Activated T-cell treated with anti-CD3 and anti-CD28 coated beads, Interleukin-2, amount 50 U/mL, for 72 hours (primary cell): ENCODE results near the gene TNFRSF13B. TPM values are rescaled to one million over a fixed set of nuclear protein-coding genes. Genes with fewer than 3 reads are reported as not detected.

Experiments used
- ATAC-seq, 2 donors: fragments of 150-1000 bp; cut with Tn5 transposase; replicated peaks in 1 of 2; 2 replicates each; pipeline ENCODE4 v1.10.0; 2021; ENCODE audit warnings: moderate library complexity in 2 of 2, mild to moderate bottlenecking in 1 of 2
- DNase-seq, 2 donors: peaks; one replicate each; pipeline ENCODE4 v3.0.0; 2021 to 2022; ENCODE audit warnings: mixed read lengths in 1 of 2
- H3K27ac Mint-ChIP-seq: one replicate; pipeline ENCODE4 v1.8.0; 2022; ENCODE audit warnings: mild to moderate bottlenecking, moderate library complexity, mixed read lengths
- H3K27me3 Mint-ChIP-seq: one replicate; pipeline ENCODE4 v1.8.0; 2022; ENCODE audit warnings: low read depth, mixed read lengths
- H3K36me3 Mint-ChIP-seq, 2 donors: one replicate each; pipeline ENCODE4 v1.8.0; 2022; ENCODE audit warnings: mixed read lengths in 2 of 2, mild to moderate bottlenecking in 1 of 2; ENCODE audit not compliant: insufficient read depth in 2 of 2
- H3K4me1 Mint-ChIP-seq: one replicate; pipeline ENCODE4 v1.8.0; 2022; ENCODE audit warnings: low read depth, mixed read lengths
- H3K4me3 Mint-ChIP-seq, 2 donors: one replicate each; pipeline ENCODE4 v1.8.0; 2022; ENCODE audit warnings: mild to moderate bottlenecking in 2 of 2, mixed read lengths in 2 of 2, moderate library complexity in 2 of 2
- H3K9me3 Mint-ChIP-seq, 2 donors: one replicate each; pipeline ENCODE4 v1.8.0; 2022; ENCODE audit warnings: mixed read lengths in 2 of 2
- total RNA-seq, 2 donors: library from RNA; stranded (reverse); gene quantifications; one replicate each; pipeline ENCODE4 v1.2.3, GENCODE V29; 2022

The TNFRSF13B gene
- total RNA-seq, 2 donors from 2014 or later: not detected

DNA sequence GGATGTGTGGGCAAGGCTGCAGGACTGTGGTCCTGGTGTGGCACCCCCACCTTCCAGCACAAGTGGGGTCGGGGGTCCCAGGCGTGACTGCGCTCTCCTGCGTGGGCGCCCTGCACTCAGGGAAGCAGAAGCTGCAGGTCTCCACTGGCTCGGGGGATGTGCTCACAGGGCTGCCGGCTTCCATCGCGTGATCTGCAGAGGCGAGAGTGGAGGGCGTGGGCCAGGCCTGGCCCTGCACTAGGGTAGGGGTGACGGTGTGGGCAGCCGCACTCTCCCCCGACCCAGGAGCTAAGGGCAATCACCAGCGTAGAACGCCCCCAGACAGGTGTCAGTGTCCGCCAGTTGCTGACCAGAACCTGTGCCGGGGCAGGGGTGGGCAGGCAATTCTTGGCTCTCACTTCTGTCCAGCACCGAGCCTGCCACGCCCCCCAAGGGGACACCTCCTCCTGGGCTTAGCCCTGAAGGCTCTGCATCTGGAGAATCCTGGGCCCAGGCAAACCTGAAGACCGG, 32.3 kb downstream of the TNFRSF13B start:
- DNase-seq: no peak

DNA sequence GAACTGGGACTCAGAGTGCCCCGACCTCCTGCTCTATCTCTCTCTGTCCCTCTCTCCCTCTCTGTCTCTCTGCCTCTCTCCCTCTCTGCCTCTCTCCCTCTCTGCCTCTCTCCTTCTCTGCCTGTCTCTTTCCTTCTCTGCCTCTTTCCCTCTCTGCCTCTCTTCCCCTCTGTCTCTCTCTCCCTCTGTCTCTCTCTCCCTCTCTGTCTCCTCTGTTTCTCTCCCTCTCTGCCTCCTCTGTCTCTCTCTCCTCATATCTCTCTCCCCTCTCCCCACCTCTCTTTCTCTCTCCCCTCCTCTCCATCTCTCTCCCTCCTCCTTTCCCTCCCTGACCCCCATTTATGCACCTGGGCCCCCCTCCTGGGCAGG, 32.7 kb downstream of the TNFRSF13B start:
- Mint-ChIP-seq H3K4me1 (no peaks in the 10 kb centered on the region), H3K27ac (no peak overlapping the region), H3K36me3 (no peaks in the 10 kb centered on the region), H3K9me3 (no peaks in the 10 kb centered on the region), H3K4me3 (no peak overlapping the region), H3K27me3 (peaks cover 8% of the 10 kb centered on the region)
- DNase-seq: no peak
- no peak for ATAC-seq

More for the DNA sequence above, 32.3 kb downstream of the TNFRSF13B start:
- Mint-ChIP-seq H3K4me3 (no peak overlapping the region), H3K9me3 (no peaks in the 10 kb centered on the region), H3K27ac (no peak overlapping the region), H3K27me3 (peaks cover 8% of the 10 kb centered on the region), H3K4me1 (no peaks in the 10 kb centered on the region), H3K36me3 (no peaks in the 10 kb centered on the region)
- no peak for ATAC-seq

DNA sequence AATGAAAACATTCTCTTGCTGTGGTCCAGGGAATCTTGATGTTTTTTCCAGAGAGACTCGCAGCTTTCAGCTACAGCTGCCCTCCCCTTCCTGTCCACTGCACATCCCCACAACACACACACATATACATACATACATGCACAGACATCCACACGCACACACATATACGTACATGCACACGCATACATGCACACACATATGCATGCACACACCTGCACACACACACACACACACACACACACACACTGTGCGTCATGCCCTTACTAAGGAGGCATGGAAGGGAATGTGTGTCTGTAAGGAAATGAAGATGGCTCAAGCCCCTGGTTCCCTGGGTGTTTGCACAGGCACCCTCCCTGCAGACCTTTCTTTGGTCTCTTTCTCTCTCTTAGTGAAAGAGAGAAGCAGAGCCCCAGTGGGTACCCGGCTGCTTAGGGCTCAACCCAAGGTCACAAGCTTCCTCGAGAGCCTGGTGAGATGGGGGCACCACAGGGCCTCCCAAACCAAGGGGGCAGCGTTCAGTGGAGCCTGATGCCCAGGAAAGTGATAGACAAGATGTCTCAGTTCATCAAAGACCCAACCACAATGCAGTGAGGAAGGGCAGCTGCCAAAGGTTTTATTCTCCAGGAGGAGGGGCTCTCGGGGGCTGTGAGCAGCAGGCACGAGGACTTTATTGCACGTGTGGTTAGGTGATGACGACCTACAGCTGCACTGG, 33.3 kb downstream of the TNFRSF13B start:
- no peaks in the 10 kb centered on the region for H3K4me1 Mint-ChIP-seq
- H3K9me3 Mint-ChIP-seq: no peaks in the 10 kb centered on the region
- no peak overlapping the region for H3K4me3 Mint-ChIP-seq
- H3K36me3 Mint-ChIP-seq: no peaks in the 10 kb centered on the region
- no peak overlapping the region for H3K27ac Mint-ChIP-seq
- peaks cover 8% of the 10 kb centered on the region for H3K27me3 Mint-ChIP-seq
- ATAC-seq (no peak), DNase-seq (no peak)

DNA sequence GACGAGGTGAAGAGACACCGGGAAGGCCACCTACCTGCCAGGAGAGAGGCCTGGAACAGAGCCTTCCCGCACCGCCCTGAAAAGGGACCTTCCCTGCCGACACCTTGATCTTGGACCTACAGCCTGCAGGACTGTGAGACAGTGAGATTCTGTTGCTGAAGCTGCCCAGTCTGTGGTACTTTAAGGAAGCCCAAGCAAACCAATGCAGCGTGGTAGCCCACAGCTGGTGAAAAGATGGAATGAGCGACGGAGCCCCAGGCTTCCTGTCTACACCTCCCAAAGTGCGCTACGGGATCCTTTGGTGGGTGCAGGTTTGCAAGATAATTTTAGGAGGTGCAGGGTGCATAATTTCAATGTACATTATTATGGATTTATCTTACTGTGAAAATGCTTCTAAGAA, 33.9 kb downstream of the TNFRSF13B start:
- no peaks in the 10 kb centered on the region for H3K36me3 Mint-ChIP-seq
- H3K27ac Mint-ChIP-seq: no peak overlapping the region
- DNase-seq (no peak), ATAC-seq (no peak)
- H3K4me3 Mint-ChIP-seq: no peak overlapping the region
- H3K4me1 Mint-ChIP-seq: no peaks in the 10 kb centered on the region
- H3K9me3 Mint-ChIP-seq: no peaks in the 10 kb centered on the region
- peaks cover 8% of the 10 kb centered on the region for H3K27me3 Mint-ChIP-seq

DNA sequence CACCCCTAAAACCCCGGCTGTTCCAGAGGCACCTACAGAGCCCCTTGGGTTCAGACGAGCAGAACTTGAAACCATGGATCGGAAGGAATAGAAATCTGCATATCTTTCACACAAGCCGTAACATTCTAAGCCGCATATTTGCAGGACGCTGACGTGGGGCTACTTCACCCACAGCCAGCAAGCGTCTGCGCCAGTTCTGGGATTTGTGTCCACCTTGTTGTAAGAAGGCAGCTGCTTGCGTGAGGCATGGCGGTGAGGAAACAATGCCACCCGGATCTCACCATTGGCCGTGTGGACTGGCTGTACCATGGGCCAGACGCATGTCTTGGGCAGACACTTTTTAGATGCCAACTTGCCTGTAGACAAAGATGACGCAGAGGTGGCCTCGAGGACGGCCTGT, 34.5 kb downstream of the TNFRSF13B start:
- Mint-ChIP-seq H3K36me3 (no peaks in the 10 kb centered on the region), H3K4me3 (no peak overlapping the region), H3K4me1 (no peaks in the 10 kb centered on the region), H3K9me3 (no peaks in the 10 kb centered on the region), H3K27ac (no peak overlapping the region), H3K27me3 (peaks cover 8% of the 10 kb centered on the region)
- no peak for DNase-seq
- no peak for ATAC-seq

DNA sequence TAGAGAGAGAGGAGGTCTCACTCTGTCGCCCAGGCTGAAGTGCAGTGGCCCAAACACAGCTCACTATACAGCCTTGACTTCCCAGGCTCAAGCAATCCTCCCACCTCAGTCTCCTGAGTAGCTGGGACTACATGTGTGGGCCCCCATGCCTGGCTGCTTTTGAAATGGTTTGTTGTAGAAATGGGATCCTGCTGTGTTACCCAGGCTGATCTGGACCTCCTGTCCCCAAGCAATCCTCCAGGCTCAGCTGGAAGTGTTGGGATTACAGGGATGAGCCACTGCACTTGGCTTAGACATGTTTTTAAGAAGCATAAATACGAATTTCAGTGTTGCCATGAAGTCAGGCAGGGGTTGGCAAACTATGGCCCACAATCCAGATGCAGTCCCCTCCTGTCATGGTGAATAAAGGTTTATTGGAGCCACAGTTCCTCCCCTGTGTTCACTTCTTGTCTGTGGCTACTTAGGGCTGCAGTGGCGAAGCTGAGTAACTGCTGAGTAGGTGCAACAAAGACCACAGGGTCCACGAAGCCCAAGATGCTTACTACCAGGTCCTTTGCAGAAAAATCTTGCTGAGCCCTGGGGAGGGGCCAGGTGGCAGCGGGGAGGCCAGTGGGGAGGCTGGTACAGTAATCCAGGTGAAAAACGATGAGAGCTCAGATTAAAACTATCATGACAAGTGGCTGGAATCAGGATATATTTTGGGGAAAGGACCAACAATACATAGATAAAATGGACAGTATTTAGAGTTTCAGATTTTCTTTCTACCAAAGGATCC, 35.2 kb downstream of the TNFRSF13B start:
- Mint-ChIP-seq H3K4me3 (no peak overlapping the region), H3K27ac (no peak overlapping the region), H3K36me3 (no peaks in the 10 kb centered on the region), H3K9me3 (no peaks in the 10 kb centered on the region), H3K4me1 (no peaks in the 10 kb centered on the region), H3K27me3 (peaks cover 8% of the 10 kb centered on the region)
- DNase-seq (no peak), ATAC-seq (no peak)

DNA sequence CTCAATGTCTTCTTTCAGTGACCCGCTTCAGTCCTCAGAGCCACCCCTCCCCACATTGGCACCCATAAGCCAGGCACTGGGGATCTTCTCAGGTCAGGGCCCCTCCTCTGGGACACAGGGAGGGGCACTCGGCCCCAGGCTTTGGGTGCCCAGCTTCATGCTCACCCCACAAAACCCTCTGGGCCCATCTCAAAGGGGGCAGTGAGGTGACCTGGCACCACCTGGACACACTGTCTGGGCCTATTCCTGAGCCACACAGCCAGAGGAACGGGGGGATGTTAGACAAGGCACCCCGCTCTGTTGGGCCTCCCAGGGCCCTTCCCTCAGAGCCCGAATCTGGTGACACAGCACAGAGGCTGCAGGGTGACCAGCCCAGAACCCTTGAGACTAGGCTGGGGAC, 36.1 kb downstream of the TNFRSF13B start:
- Mint-ChIP-seq H3K36me3 (no peaks in the 10 kb centered on the region), H3K4me1 (no peaks in the 10 kb centered on the region), H3K9me3 (no peaks in the 10 kb centered on the region), H3K27ac (no peak overlapping the region), H3K27me3 (peaks cover 8% of the 10 kb centered on the region), H3K4me3 (no peak overlapping the region)
- no peak for DNase-seq
- ATAC-seq: no peak

DNA sequence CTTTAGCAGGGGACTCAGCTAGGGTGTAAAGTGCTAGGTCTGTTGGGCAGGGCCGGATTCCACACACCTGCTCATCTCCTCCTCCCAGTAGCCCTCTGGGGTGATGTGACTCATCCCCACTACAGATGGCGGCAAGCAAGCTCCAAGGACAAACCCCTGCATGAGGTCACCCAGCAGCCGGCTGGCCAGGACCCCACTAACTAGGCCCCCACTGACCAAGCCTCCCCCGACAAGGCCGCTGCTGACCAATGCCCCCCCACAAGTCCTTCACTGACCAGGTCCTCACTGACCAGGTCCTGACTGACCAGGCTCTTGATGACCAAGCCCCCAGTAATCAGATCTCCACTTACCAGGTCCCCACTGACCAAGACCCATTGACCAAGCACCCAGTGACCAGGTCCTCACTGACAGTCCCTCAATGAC, 36.7 kb downstream of the TNFRSF13B start:
- no peak for DNase-seq
- H3K27me3 Mint-ChIP-seq: peaks cover 8% of the 10 kb centered on the region
- H3K27ac Mint-ChIP-seq: no peak overlapping the region
- no peak for ATAC-seq
- no peak overlapping the region for H3K4me3 Mint-ChIP-seq
- no peaks in the 10 kb centered on the region for H3K4me1 Mint-ChIP-seq
- H3K9me3 Mint-ChIP-seq: no peaks in the 10 kb centered on the region
- no peaks in the 10 kb centered on the region for H3K36me3 Mint-ChIP-seq

DNA sequence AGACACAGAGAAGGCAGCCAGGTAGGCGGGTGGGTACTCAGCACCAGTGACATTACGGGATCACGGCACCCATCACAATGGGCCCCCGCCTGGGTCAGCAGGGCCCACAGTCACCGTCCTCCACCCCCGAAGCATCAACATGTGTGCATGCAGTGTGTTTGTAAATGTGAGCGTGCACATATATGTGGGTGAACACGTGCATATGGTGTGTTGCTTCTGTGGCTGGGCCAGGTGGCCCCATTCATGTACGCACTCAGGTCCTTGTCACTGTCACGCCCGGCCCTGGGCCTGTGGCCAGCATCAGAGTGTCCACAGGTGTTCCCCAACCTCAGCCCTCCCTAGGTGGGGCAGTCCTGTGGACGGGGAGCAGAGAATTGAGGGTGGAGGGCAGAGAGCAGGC, 37.1 kb downstream of the TNFRSF13B start:
- DNase-seq: no peak
- Mint-ChIP-seq H3K4me1 (no peaks in the 10 kb centered on the region), H3K27me3 (peaks cover 8% of the 10 kb centered on the region), H3K9me3 (no peaks in the 10 kb centered on the region), H3K27ac (no peak overlapping the region), H3K4me3 (no peak overlapping the region), H3K36me3 (no peaks in the 10 kb centered on the region)
- ATAC-seq: no peak

DNA sequence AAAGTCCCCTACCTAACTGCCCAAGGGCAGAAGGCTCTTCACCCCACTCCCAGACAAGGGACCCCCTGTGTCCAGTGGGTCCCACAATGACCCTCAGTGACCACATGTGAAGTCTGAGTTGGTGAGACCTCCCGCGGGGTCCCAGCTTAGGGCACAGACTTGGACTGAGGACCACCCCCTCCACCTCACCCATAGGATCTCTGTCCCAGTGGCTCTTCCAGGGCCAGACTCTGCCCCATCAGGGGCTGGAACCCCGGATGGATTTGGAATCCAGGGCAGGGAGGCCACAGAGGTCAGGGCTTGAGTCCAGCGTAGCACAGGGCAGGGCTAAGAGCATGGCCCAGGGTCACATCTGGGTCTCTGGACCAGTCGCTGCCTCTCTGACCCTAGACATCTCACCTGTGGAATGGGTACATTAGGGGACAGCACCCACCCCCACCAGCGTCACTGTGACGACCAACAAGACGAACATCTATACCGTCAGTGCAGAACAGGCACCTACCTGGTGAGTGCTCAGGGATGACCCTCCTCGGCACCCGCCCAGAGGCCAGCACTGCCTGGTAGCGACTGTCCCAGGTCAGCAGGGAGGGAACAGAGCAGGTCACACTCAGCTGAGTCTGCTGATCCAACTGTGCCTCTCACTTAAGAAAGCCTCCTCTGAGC, 37.7 kb downstream of the TNFRSF13B start:
- peaks cover 5% of the 10 kb centered on the region for H3K27me3 Mint-ChIP-seq
- no peaks in the 10 kb centered on the region for H3K4me1 Mint-ChIP-seq
- ATAC-seq (no peak), DNase-seq (no peak)
- H3K9me3 Mint-ChIP-seq: no peaks in the 10 kb centered on the region
- no peak overlapping the region for H3K27ac Mint-ChIP-seq
- no peaks in the 10 kb centered on the region for H3K36me3 Mint-ChIP-seq
- no peak overlapping the region for H3K4me3 Mint-ChIP-seq

DNA sequence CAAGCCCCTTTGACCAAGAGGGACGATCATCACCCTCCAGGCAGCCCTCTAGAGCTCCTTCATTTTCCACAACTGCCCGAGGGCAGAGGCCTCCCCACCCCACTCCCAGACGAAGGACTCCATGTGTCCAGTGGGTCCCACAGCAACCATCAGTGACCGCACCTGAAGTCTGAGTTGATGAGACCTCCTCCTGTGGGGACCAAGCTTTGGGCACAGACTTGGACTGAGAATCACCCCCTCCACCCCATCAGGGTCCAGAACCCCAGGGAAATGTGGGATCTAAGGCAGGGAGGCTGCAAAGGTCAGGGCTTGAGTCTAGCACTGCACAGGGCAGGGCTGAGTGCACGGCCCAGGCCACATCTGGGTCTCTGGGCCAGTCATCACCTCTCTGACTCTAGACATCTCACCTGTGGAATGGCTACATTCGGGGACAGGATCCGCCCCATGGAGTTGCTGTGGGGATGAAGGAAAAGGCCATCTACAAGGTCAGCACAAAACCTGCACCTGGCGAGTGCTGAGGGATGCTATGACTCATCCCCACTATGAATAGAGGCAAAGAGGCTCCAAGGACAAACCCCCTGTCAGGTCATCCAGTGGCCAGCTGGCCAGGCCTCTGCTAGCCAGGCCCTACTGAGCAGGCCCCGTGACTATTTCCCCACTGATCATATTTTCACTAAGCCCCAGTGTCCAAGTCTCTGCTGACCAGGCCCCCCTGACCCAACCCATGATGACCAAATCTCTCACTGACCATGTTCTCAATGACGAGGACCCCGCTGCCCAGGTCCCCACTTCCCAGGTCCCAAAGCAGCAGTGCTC, 38.4 kb downstream of the TNFRSF13B start:
- H3K9me3 Mint-ChIP-seq: no peaks in the 10 kb centered on the region
- ATAC-seq: no peak

DNA sequence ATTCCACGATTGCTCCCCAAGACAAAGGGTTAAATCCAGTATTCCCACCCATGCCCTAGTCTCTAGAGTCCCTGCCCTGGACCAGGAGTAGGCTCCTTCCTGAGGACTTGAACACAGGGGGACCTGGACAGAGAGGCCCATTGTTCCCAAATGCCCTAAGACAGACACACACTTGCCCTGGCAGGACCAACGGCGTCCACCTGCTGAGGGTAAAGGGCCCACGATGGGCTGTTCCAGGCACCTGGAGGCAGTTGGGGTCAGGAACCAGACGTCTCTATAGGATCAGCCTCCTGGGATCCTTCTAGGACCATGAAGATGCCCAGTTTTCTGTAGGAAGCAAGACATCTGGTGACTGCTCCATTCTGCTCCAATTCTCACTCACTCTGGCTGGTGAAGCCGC, 39.3 kb downstream of the TNFRSF13B start:
- ATAC-seq (no peak), DNase-seq (no peak)
- Mint-ChIP-seq H3K27ac (no peak overlapping the region), H3K36me3 (no peaks in the 10 kb centered on the region), H3K4me3 (no peak overlapping the region), H3K27me3 (no peaks in the 10 kb centered on the region), H3K9me3 (no peaks in the 10 kb centered on the region), H3K4me1 (no peaks in the 10 kb centered on the region)

More for the DNA sequence above, 38.4 kb downstream of the TNFRSF13B start:
- H3K4me3 Mint-ChIP-seq: no peak overlapping the region
- DNase-seq: no peak
- H3K27ac Mint-ChIP-seq: no peak overlapping the region
- no peaks in the 10 kb centered on the region for H3K36me3 Mint-ChIP-seq
- no peaks in the 10 kb centered on the region for H3K27me3 Mint-ChIP-seq
- H3K4me1 Mint-ChIP-seq: no peaks in the 10 kb centered on the region

DNA sequence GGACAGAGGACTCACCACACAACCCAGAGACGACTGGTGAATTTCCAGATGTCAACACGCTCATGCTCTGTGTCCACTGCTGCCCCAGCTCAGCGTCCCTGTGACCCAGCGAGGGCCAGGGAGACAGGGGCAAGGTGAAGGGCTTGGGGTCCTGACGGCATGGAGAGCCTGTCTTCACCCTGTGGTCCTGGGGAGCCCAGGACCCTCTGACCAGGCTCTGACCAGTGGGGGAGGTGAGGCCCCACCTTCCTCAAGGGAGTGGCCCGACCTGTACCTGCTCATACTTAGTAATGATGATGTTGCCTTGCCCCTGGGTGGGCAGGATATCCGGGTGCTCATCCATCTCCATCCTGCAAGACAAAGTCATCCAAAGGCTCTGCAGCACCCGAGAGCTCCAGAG, 39.8 kb downstream of the TNFRSF13B start:
- ATAC-seq: no peak
- Mint-ChIP-seq H3K27ac (no peak overlapping the region), H3K27me3 (no peaks in the 10 kb centered on the region), H3K4me3 (no peak overlapping the region), H3K9me3 (no peaks in the 10 kb centered on the region), H3K36me3 (no peaks in the 10 kb centered on the region), H3K4me1 (no peaks in the 10 kb centered on the region)
- DNase-seq: no peak
